ENCODE measurements around the gene RPS17. TPM values are rescaled to one million over a fixed set of nuclear protein-coding genes. Genes with fewer than 3 reads are reported as not detected.

The RPS17 gene
- total and polyA plus RNA-seq, 10 of the 15 experiments (the other 5 are each of a cell fraction or from before 2014, with no cell fraction given): 1,223 to 7,871 (median 3,879) TPM

GRCh38 chr15:82572311-82572710 is 32.1 kb upstream of the RPS17 start:
- ChIA-PET CTCF (no interaction called here), SMC1A (ENCODE audit: uncharacterized antibody, unreplicated experiment) (no interaction called here), POLR2A (interaction anchor here (0.5 to 0.7 kb wide), 2 partner anchors 69 to 153 kb away, joined by 3 to 5 read pairs; no protein-coding TSS in a partner anchor), RAD21 (ENCODE audit: unreplicated experiment) (no interaction called here)
- in situ Hi-C loops (cut with MboI) (no loop called here), intact Hi-C loops (cut with micrococcal nuclease; ENCODE audit: unreplicated experiment) (no loop called here)
- Histone ChIP-seq H4K20me1 (ENCODE audit: control insufficient read depth, insufficient read depth) (no peaks in the 10 kb centered on the region), H3K4me3 (no peak overlapping the region), H3K9me3 (replicated peaks; ENCODE audit: control insufficient read depth, insufficient read depth, low read length) (no peaks in the 10 kb centered on the region), H3K4me2 (ENCODE audit: control insufficient read depth, insufficient read depth) (no peak overlapping the region), H3K4me1 (ENCODE audit: control insufficient read depth, insufficient read depth, low read length) (no peaks in the 10 kb centered on the region), H3K79me2 (ENCODE audit: control insufficient read depth, insufficient read depth, low read length) (no peaks in the 10 kb centered on the region), H3K27me3 (replicated peaks in 1 of 2; ENCODE audit: control insufficient read depth in 2 of 2, insufficient read depth in 2 of 2, low read length in 1 of 2) (peaks cover 5 to 12% of the 10 kb centered on the region in 2 experiments; a peak in 3 of 4 replicates), H3K9ac (ENCODE audit: control insufficient read depth, insufficient read depth, low read length) (no peak overlapping the region), H2AFZ (ENCODE audit: control insufficient read depth, low read depth, low read length) (no peak overlapping the region), H3K36me3 (ENCODE audit: control insufficient read depth in 2 of 2, insufficient read depth in 2 of 2, low read length in 1 of 2) (no peaks in the 10 kb centered on the region), H3K27ac (ENCODE audit: control insufficient read depth, insufficient read depth) (no peak overlapping the region)
- 54% methylated on average over 5 of the region's 5 CpGs for WGBS (ENCODE audit: insufficient coverage, insufficient replicate concordance, low lambda C conversion rate, missing lambda C conversion rate)
- FAIRE-seq (no peak), ATAC-seq (no peak), DNase-seq (ENCODE audit: low read depth, low spot score) (no peak)
- no TSS peak for BruUV-seq (replicated peaks)
- TF ChIP-seq ATF2 (IDR thresholded peaks at IDR 0.05; ENCODE audit: low read length): no peak
- TF ChIP-seq FOXM1 (IDR thresholded peaks at IDR 0.05; ENCODE audit: low read depth, low read length): no peak
- TF ChIP-seq ZBTB40 (IDR thresholded peaks at IDR 0.05; ENCODE audit: borderline replicate concordance): no peak
- TF ChIP-seq MXI1 (IDR thresholded peaks at IDR 0.05; ENCODE audit: low read depth, low read length): no peak
- TF ChIP-seq CUX1 (IDR thresholded peaks at IDR 0.05; ENCODE audit: insufficient replicate concordance, low read depth, low read length): no peak
- no peak for TF ChIP-seq BCL11A (IDR thresholded peaks at IDR 0.05; ENCODE audit: low read depth, low read length)
- no peak for TF ChIP-seq ZNF622 (IDR thresholded peaks at IDR 0.05)
- TF ChIP-seq RB1 (IDR thresholded peaks at IDR 0.05; ENCODE audit: borderline replicate concordance): no peak
- TF ChIP-seq CHD1 (IDR thresholded peaks at IDR 0.05; ENCODE audit: low read depth, low read length): no peak
- no peak for TF ChIP-seq SP1 (IDR thresholded peaks at IDR 0.05; ENCODE audit: low read depth, low read length)
- no peak for TF ChIP-seq KAT2A (conservative IDR thresholded peaks at IDR 0.05; ENCODE audit: control insufficient read depth, low read depth, low read length)
- no peak for TF ChIP-seq USF1 (IDR thresholded peaks at IDR 0.05; ENCODE audit: borderline replicate concordance, extremely low read length, insufficient read depth, low read depth, low read length)
- no peak for TF ChIP-seq SREBF1 (IDR thresholded peaks at IDR 0.05; ENCODE audit: low read length)
- no peak for TF ChIP-seq HDGF (IDR thresholded peaks at IDR 0.05)
